SKM-1 treated with dmso at 0.1 percent for 144 hours (cell line): ENCODE data around the gene PDIA4.
"Not testable (repeated sequence)": the region's sequence is repeated elsewhere in the genome, so short reads cannot be mapped to it uniquely, and the experiment has no call there.

Experiments used
- DNase-seq: peaks from one replicate; lab custom pipeline; 2025; ENCODE audit not compliant: unreplicated experiment; lab: John Stamatoyannopoulos, UW

Gene PDIA4

DNA sequence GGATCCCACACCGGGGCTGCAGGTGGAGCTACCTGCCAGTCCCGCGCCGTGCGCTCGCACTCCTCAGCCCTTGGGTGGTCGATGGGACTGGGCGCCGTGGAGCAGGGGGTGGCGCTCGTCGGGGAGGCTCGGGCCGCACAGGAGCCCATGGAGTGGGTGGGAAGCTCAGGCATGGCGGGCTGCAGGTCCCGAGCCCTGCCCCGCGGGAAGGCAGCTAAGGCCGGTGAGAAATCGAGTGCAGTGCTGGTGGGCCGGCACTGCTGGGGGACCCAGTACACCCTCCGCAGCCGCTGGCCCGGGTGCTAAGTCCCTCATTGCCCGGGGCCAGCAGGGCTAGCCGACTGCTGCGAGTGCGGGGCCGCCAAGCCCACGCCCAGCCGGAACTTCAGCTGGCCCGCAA is 10.3 kb upstream of the PDIA4 start:
- DNase-seq = not testable (repeated sequence)

DNA sequence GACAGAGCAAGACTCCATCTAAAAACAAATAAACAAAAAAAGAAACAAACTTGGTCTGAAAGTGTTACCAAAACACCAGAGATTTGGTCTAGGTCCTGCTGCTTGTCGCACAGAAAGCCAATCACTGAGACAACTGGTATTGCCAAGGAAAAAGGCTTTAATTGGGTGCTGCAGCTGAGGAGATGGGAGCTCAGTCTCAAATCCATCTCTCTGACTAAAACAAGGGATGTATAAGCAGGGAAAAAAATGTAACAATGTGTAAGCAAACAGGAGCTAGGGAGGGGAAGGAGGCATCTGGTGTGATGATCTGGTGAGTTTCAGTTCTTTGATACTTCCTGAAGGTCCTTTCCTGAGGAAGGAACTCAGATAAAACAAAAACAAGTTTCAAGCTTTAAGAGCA is 8.4 kb upstream of the PDIA4 start:
- no peak for DNase-seq

DNA sequence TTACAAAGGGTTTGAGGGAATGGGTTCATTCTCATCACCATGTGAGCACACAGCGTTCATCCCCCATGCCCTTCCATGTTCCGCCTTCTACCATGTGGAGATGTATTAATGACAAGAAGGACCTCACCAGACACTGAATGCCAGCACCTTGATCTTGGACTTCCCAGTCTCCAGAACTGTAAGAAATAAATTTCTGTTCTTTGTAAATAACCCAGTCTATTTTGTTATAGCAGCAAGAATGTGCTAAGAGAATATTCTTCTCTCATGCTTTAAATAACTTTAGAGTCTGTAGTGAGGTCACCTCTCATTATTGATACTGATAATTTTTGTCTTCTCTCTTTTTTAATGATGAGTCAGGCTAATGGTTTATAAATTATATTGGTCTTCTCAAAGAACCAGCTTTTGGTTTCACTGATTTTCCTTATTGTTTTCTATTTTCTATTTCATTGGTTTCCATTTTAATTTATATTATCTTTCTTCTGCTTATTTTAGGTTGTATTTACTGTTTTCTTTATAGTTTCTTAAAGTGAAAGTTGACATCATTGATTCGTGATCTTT is 3.1 kb upstream of the PDIA4 start:
- DNase-seq = no peak

DNA sequence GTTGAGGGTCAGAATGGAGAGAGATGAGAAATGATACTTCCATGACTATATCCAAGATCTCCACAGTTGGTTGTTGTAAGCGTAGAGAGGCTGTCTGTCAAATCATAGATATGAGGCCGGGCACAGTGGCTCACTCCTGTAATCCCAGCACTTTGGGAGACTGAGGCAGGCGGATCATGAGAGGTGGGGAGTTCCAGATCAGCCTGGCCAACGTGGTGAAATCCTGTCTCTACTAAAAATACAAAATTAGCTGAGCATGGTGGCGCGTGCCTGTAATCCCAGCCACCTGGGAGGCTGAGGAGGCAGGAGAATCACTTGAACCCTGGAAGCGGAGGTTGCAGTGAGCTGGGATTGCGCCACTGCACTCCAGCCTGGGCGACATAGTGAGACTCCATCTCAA is 2.1 kb upstream of the PDIA4 start:
- DNase-seq = not testable (repeated sequence)

DNA sequence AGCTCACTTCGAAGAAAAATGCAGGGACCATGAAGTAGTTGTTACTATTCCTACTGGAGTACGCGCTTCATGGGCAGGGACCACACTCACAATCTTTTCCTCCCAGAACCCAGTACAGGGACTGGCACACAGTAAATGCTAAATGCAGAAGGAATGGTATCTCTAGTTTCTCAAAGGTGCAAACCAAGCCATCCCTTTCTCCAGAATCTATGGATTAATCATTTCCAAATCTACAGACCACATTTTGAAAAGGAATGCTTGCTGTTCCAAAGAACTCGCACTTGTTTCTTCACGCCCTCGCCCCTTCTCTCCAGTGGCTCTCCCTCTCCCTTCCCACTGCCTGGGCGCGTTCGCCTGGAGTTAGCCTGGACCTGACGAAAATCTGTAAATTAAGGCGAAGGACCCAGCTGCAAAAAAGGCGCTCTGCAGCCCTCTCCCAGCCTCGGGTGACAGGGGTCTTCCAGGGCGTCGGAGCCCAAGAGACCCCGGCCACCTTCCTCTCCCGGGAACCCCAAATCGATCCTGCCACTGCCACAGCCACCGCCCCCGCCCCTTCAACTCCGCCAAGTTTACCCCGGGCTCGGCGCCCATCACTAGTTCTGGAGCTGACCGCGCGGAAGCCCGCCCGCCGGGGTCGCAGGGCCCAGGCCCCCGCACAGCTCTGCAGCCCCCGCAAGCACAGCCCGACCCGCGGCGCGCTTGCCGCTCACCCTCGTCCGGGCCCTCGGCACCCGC is 527 bp downstream of the PDIA4 start:
- no peak for DNase-seq

DNA sequence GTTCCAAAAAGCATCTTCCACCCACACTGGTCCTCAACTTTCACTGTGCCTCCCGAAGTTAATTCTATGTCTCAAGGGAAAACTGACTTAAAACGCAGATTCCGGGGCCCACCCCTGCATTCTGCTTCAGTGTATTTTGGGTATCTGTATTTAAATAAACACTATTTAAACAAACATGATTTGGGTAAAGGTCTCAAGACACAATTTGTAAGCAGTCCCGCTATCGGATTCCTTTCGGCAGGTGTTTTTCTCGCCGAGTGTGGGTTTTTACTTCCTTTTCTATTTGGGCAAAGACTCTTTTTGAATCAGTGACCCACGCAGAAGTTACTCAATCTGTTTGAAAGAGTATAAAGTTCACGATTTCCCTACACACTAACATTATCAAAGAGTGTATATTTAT is 1.2 kb downstream of the PDIA4 start:
- no peak for DNase-seq

DNA sequence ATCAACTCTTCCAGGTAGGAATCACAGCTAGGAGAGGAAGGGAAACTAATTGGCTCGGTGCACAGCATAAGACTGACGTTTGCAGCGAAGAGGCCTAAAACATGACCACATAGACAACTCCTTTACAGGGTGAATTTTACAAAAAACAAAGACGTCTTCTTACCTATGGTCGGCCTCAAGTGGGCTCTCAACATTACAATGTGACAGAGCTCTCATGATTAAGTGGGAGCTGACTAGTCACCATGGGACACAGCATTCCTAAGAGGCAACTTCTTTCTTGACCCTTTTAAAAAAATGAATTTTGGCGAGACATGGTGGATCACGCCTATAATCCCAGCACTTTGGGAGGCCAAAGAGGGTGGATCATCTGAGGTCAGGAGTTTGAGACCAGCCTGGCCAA is 4.6 kb downstream of the PDIA4 start:
- no peak for DNase-seq

DNA sequence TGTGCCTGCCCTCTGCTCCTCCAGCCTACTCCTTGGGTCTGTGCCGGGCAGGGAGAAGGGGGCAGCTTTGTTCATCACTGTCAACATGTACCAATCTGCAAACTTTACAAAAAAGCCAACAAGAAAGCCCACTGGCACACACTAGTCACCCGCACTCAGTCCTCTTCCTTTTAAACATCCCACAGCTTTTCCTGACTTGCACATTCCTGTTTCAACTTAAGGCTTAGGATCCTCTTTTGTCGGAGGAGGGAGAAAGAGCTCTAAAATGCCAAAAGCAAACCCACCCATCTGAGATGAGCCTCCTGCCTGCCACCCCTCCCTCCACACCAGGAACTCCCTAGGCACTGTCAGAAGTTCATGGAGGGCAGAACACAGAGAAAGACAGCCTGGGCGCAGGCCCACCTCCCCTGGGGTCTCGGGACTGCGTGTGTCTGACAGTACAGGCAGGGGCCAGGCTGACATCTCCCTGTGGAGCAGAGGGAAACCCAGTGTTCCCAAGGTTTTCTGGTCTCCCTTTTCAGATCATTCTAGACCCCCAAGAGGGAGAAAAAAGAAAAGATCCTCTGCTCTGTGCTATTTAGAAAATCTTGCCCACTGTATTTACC is 5.4 kb downstream of the PDIA4 start:
- DNase-seq = no peak

DNA sequence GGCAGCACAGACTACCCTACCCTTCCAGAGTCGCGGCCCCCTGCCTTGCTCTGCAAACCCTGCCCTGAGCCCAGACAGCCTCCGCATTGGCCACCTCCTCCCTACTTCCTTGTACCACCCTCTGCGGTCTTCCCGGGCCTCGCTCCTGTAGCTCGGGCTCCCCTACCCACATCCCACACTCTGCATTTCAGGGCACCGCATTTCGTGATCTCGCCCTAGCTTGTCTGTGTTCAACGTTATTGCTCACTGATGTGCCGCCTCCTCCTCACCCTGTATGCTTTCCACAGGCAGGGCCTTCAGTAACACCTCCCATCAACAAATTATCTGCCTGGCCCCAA is 6.6 kb downstream of the PDIA4 start:
- no peak for DNase-seq

DNA sequence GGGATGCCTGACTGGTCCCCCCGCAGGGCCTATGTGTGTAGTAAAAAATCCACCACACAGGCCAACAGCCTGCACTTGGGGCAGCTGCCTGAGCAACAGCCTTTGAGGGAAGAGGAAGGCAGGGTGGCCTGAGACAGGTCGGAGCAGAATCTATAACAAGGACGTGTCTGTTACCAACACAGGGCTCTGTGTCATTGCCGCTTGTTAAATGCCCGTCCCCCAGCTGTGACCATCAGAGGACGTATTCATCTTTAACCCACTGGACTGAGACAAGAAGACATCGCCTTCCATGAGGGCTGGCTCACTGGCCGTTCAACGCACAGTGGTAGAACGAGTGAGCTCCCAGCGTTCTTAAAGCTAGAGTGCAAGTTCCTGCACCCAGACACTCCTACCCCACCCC is 7.8 kb downstream of the PDIA4 start:
- DNase-seq = no peak

DNA sequence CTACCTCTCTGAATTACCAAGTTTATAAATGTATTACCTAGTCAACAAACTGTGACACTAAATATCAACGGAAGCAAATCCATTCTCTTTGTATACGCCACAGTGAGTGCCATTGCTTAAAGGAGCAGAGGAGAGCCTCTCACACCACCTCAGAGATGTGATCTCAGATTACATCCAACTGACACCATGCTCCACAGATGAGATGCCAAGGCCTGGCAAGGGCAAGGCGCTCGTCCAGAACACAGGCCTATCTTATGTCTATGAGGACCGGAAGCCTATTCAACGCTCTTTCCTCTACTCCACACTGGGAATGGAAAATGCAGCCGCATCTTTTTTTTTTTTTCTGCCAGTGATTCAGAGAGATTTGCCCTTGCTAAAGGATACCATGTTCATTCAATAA is 11.4 kb downstream of the PDIA4 start:
- DNase-seq = no peak

DNA sequence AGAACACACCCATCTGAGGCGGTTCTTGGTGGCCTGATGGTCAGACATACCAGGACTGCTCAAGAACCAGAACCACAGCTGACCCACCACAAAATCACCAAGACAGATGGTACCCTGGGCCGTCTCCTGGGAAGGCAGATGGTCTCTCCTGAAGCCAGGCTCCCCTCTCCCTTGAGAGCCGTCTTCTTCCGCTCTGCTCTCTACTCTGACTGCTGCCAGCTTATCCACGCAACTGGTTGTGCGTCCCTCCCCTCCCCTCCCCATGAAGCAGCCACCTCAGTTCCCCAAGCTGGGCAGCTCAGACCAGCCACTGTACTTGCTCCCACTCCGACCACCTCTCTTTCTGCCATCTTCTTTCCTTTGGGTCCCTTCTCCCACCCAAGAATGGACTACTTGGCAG is 14.0 kb downstream of the PDIA4 start:
- DNase-seq = no peak

DNA sequence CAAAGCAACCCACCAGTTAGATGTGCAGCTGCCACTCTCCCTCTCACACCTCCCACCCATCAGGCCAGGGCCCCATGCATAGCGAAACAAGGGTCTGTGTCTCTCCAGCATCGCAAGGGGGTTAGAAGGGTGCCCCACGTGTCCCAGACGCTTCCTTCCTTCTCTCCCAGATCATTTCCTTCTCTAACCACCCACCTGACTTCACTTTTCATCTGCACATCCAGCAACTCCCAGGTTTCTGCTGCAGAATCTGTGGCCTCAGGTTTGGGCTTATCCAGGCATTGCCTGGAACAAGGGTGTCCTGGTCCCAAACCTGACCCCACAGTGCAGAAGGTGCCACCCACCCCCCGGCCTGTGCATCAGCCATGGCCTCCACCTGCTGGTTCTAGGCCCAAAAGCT is 14.4 kb downstream of the PDIA4 start:
- DNase-seq = no peak

DNA sequence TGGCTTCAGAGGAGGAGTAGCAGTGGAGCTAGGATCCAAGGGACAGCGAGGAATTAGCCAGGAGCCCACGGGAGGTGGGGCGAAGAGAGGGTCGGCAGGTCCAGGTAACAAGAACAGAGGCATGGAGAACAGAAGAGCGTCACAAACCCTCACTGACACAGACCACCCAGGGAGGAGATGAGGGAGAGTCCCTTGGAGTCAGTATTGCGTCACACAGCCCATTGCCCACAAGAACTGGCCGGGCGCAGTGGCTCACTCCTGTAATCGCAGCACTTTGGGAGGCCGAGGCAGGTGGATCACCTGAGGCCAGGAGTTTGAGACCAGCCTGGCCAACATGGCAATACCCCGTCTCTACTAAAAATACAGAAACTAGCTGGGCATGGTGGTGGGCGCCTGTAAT is 15.6 kb downstream of the PDIA4 start:
- not testable (repeated sequence) for DNase-seq

DNA sequence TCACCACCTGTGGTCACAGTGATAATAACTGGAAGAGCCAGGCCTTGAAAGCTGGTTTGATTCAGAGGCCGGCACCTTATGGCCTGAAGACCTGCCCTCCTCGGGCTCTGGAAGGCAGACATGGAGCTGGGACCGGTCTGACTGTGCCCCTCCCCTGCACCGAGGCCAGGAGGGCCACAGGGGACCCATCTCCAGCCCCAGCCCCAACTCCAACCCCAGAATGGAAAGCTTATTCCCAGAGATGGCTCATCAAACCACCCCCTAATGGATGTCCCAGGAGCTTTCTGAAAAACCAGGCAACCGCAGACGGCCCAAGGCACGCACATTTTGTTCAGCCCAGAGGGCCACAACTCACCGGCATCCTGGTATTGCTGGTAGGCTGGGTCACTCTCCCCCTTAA is 16.8 kb downstream of the PDIA4 start:
- DNase-seq = no peak

DNA sequence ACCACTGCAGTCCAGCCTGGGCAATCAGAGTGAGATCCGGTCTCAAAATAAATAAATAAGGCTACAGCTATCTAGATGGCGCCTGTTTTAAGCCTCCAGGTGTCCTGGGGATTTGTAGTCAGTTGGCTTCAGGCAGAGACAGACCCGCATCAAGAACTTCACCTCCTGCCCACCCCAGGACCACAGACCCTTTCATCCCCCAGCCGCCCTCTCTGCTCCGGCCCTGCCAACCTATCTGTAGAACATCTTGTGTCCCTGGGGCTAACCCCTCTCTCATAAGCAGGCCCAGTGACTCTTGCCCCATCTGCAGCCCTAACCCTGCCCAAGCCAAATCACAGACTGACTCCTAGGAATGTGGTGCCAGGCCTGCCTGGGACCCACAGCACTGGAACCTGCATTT is 17.9 kb downstream of the PDIA4 start:
- DNase-seq = no peak

DNA sequence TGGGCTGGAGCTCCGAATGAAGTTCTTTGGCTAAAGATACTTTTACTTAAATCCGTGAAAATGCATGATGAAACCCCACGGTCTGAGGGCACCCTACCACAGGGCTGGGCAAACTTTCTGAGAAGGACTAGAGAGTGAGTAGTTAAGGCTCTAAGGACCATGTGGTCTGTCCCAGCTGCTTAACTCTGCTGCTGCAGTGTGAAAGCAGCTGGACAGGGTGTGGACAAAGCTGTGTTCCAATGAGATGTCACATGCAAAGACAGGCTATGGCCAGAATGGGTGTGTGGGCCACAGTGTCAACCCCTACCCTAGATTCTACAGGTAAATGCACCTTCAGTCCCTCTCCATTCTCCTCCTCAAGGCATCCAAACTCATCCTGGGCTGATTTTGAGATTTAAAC is 18.8 kb downstream of the PDIA4 start:
- DNase-seq = no peak

DNA sequence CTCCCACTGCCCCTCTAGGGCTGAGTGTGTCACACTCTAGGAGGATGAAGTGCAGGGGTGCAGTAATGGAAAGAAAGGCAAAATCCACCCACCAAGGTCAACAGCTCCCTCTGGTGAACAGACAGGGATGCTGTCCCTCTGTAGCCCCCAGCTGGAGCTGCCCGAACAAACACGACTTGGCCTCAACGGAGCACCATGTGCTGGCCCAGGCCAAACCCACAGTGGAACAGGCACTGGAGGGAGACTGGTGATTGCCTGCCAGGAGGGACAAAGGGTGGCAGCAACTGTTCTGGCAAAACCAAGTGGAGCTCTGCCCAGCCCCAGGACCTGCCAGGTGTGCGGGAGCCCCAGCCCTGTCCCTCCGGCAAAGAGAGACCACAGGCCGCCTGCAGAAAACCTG is 20.7 kb downstream of the PDIA4 start:
- no peak for DNase-seq

DNA sequence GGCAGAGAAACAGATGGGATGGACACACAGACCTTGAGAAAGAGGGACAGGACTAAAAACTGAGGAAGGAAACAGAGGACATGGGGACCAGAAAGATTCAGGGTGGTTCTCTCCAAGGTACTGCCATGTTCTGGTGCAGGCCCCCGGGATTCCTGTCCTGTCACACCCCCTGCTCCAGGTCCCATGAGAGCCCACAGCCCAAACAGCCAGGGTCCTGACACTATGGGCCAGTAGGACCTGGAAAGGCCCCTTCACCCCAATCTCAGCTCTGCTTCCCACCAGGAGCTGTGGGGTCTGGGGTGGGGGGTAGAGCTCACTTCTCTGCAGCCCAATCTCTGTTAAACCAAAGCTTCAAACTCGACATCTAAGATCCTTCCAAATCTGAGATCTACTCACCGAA is 21.2 kb downstream of the PDIA4 start:
- no peak for DNase-seq

DNA sequence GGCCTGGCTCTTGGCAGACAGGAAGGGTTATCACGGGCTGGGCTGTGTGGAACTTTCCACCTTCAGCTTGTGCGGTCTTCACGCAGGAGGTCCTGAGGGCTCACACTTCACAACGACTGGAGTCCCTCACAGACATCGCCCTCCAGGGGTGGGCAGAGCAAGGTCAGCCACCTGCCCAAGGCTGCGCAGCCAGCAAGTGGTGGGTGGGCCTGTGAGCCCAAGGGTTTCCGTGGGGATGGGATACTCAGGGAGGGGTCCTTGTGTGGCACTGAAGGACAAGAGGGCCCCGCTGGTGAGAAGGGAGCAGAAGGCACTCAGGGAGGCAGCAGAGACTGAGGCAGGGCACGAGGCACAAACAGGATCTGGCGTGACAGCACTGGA is 22.0 kb downstream of the PDIA4 start:
- no peak for DNase-seq

DNA sequence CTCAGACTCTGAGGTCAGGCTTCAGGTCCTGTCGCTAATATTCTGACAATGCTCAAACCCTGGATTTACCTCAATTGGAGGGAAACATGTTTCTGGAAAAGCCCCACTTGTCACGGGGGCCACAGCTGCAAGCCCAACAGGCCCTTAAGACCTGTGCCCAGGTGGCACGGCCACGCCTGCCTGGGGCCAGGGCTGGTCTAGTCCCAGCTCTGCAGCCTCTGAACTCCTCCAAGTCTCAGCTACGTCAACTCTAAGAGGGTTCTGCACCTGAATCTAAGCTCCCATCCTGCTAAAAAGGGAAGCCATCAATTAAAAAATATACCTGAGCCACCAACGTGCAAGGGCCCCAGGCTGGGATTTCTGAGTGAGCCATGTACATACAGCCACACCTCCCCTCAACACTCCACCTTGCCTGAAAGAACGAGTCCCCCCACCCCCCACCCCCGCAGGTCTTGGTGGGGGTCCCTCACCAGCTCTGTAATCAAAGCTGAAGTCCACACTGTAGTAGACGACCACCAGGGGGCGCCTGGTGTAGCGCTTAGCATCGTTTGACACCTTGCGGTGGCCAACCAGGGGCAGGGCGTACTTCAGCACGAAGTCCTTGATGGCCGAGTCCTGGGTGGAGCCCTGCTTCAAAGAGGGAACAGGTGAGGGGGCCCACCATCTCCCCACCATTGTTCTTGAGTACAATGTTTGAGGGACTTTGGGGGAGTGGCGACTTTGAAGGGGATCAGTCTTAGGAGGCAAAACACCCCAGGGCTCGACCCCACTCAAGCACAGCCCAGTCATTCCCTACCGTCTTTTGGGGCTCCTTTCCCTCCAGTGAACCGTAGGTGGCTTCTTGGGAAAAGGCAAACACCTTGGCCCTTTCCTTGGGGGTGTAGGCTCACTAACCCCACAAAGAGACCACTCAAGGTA is 22.6 kb downstream of the PDIA4 start:
- DNase-seq = no peak
